GM21786 (cell line): ENCODE data around the gene UVRAG.

Source experiments
- ATAC-seq: cut with Tn5 transposase; IDR thresholded peaks from one replicate; pipeline ENCODE4 v1.9.1; 2021; ENCODE audit not compliant: unreplicated experiment

Gene UVRAG

GRCh38 chr11:76131671-76132631, 316.9 kb downstream of the UVRAG start:
- ATAC-seq: no peak

GRCh38 chr11:76134239-76134638, 319.2 kb downstream of the UVRAG start:
- no peak for ATAC-seq

GRCh38 chr11:76135491-76135890, 320.5 kb downstream of the UVRAG start:
- ATAC-seq: no peak

GRCh38 chr11:76139314-76139713, 324.3 kb downstream of the UVRAG start:
- ATAC-seq: no peak

- ATAC-seq: no peak
Measured at GRCh38 chr11:76140912-76141574, 326.0 kb downstream of the UVRAG start.

- ATAC-seq: no peak
Measured at GRCh38 chr11:76141901-76142588, 327.0 kb downstream of the UVRAG start.

- no peak for ATAC-seq
Measured at GRCh38 chr11:76143274-76143673, 328.3 kb downstream of the UVRAG start.

- ATAC-seq: no peak
Measured at GRCh38 chr11:76147106-76147740, 332.2 kb downstream of the UVRAG start.

- no peak for ATAC-seq
Measured at GRCh38 chr11:76148231-76148630, 333.2 kb downstream of the UVRAG start.

- no peak for ATAC-seq
Measured at GRCh38 chr11:76148941-76149613, 334.1 kb downstream of the UVRAG start.

- ATAC-seq: no peak
Measured at GRCh38 chr11:76149713-76150112, 334.7 kb downstream of the UVRAG start.

GRCh38 chr11:76150141-76150540, 335.1 kb downstream of the UVRAG start:
- ATAC-seq: no peak

GRCh38 chr11:76151556-76152085, 336.6 kb downstream of the UVRAG start:
- ATAC-seq: no peak

GRCh38 chr11:76152086-76152681, 337.2 kb downstream of the UVRAG start:
- ATAC-seq: peak; percentile 51

- peak; percentile 61 for ATAC-seq
Measured at GRCh38 chr11:76152741-76153570, 337.9 kb downstream of the UVRAG start.

- no peak for ATAC-seq
Measured at GRCh38 chr11:76153571-76153923, 338.5 kb downstream of the UVRAG start.

GRCh38 chr11:76155500-76156227, 340.7 kb downstream of the UVRAG start:
- no peak for ATAC-seq

- no peak for ATAC-seq
Measured at GRCh38 chr11:76156971-76157427, 342.0 kb downstream of the UVRAG start.
